ENCODE results near the gene SOX15.

GRCh38 chr17:7627250-7628121 lies 37.6 kb upstream of the SOX15 start, which contains the start of gene SAT2:
- TF ChIP-seq POLR2AphosphoS5 (IDR thresholded peaks at IDR 0.05) (no peak), CTCF (IDR thresholded peaks at IDR 0.05) (no peak)

Measured in suprapubic skin (tissue), 3 donors.